GM21786 (cell line): ENCODE data around the gene UNK.
A peak's percentile ranks its signal among the peaks of the same experiment; 100 is the strongest.
"Not testable (repeated sequence)": the region's sequence is repeated elsewhere in the genome, so short reads cannot be mapped to it uniquely, and the experiment has no call there.

ENCODE experiments used
- ATAC-seq: cut with Tn5 transposase; IDR thresholded peaks from one replicate; pipeline ENCODE4 v1.9.1; 2021; ENCODE audit not compliant: unreplicated experiment

The UNK gene

GRCh38 chr17:75847614-75848522 is 63.3 kb downstream of the UNK start:
- no peak for ATAC-seq

- ATAC-seq, result no peak
These were observed 64.1 kb downstream of the UNK start for GRCh38 chr17:75848523-75849278.

- no peak for ATAC-seq
These were observed 64.7 kb downstream of the UNK start for GRCh38 chr17:75849279-75849646.

- no peak for ATAC-seq
These were observed 65.1 kb downstream of the UNK start for GRCh38 chr17:75849724-75850123.

GRCh38 chr17:75850928-75851692 is 66.5 kb downstream of the UNK start:
- ATAC-seq, result no peak

GRCh38 chr17:75851693-75851991 is 67.0 kb downstream of the UNK start:
- not testable (repeated sequence) for ATAC-seq

GRCh38 chr17:75853433-75853832 is 68.8 kb downstream of the UNK start:
- ATAC-seq, result no peak

GRCh38 chr17:75854101-75854748 is 69.6 kb downstream of the UNK start:
- ATAC-seq, result no peak

- no peak for ATAC-seq
These were observed 70.3 kb downstream of the UNK start for GRCh38 chr17:75854881-75855309.

- ATAC-seq, result peak; percentile 82
These were observed 70.9 kb downstream of the UNK start, which contains the start of gene WBP2 for GRCh38 chr17:75855310-75856061. TSS of gene WBP2 (minus strand) at chr17:75855335. CDS start at chr17:75855297, 38 bp downstream.

GRCh38 chr17:75856062-75856756 is 71.6 kb downstream of the UNK start:
- ATAC-seq, result no peak

GRCh38 chr17:75859358-75859757 is 74.8 kb downstream of the UNK start:
- ATAC-seq, result not testable (repeated sequence)

- no peak for ATAC-seq
These were observed 77.3 kb downstream of the UNK start for GRCh38 chr17:75861927-75862317.

GRCh38 chr17:75864448-75864871 is 79.9 kb downstream of the UNK start:
- ATAC-seq, result peak; percentile 84

GRCh38 chr17:75864887-75865286 is 80.3 kb downstream of the UNK start:
- ATAC-seq, result peak; percentile 21

GRCh38 chr17:75865404-75866188 is 81.0 kb downstream of the UNK start:
- not testable (repeated sequence) for ATAC-seq

- not testable (repeated sequence) for ATAC-seq
These were observed 84.2 kb downstream of the UNK start for GRCh38 chr17:75868730-75869281.
